T-helper 17 cell (primary cell): ENCODE measurements around the gene ITGA1. TPM values are rescaled to one million over a fixed set of nuclear protein-coding genes. Genes with fewer than 3 reads are reported as not detected.
"Not testable (repeated sequence)": the region's sequence is repeated elsewhere in the genome, so short reads cannot be mapped to it uniquely, and the experiment has no call there.

ENCODE experiments used
- ATAC-seq: fragments of 150-1000 bp; cut with Tn5 transposase; 2 replicates; pipeline ENCODE4 v1.10.0; 2021; ENCODE audit warnings: mild to moderate bottlenecking, moderate library complexity
- DNase-seq, 3 donors: peaks; one replicate each; pipeline versions ENCODE4 v3.0.0 to v3.0.0-alpha.2; 2020 to 2021
- H3K9me3 ChIP-seq: one replicate; pipeline ENCODE4 v1.7.0; 2013; ENCODE audit warnings: low read length, mild to moderate bottlenecking; ENCODE audit not compliant: control insufficient read depth, poor library complexity, severe bottlenecking
- H3K27ac Mint-ChIP-seq: one replicate; pipeline ENCODE4 v1.8.0; 2022; ENCODE audit warnings: mild to moderate bottlenecking, moderate library complexity, mixed read lengths
- H3K27me3 Mint-ChIP-seq: one replicate; pipeline ENCODE4 v1.8.0; 2022; ENCODE audit warnings: mixed read lengths
- H3K36me3 Mint-ChIP-seq: one replicate; pipeline ENCODE4 v1.8.0; 2022; ENCODE audit warnings: low read depth, mixed read lengths
- H3K4me1 Mint-ChIP-seq: one replicate; pipeline ENCODE4 v1.8.0; 2022; ENCODE audit warnings: mild to moderate bottlenecking, mixed read lengths
- H3K4me3 Mint-ChIP-seq: one replicate; pipeline ENCODE4 v1.8.0; 2022; ENCODE audit warnings: mild to moderate bottlenecking, moderate library complexity, mixed read lengths
- total RNA-seq, 4 donors: library from RNA in 2 of 4; stranded (reverse) in 2 of 4; gene quantifications; one replicate each; pipeline ENCODE4 v1.2.3 and lab custom pipeline; 2022 to 2026

The ITGA1 gene
- total RNA-seq, 2 donors from 2014 or later, result 4.0 to 4.3 TPM

GRCh38 chr5:52853650-52854049 is 65.9 kb downstream of the ITGA1 start:
- Mint-ChIP-seq H3K4me3 (no peak overlapping the region), H3K4me1 (no peaks in the 10 kb centered on the region), H3K27ac (no peak overlapping the region), H3K36me3 (no peaks in the 10 kb centered on the region), H3K27me3 (no peaks in the 10 kb centered on the region)
- no peaks in the 10 kb centered on the region for H3K9me3 ChIP-seq
- DNase-seq (no peak), ATAC-seq (no peak)

GRCh38 chr5:52854301-52854700 is 66.6 kb downstream of the ITGA1 start:
- Mint-ChIP-seq H3K4me1 (no peaks in the 10 kb centered on the region), H3K27me3 (no peaks in the 10 kb centered on the region), H3K4me3 (no peak overlapping the region), H3K27ac (no peak overlapping the region), H3K36me3 (no peaks in the 10 kb centered on the region)
- no peaks in the 10 kb centered on the region for H3K9me3 ChIP-seq
- DNase-seq (no peak), ATAC-seq (no peak)

GRCh38 chr5:52854949-52855348 is 67.2 kb downstream of the ITGA1 start:
- Mint-ChIP-seq H3K4me1 (no peaks in the 10 kb centered on the region), H3K27me3 (no peaks in the 10 kb centered on the region), H3K4me3 (no peak overlapping the region), H3K36me3 (no peaks in the 10 kb centered on the region), H3K27ac (no peak overlapping the region)
- ATAC-seq (no peak), DNase-seq (no peak)
- no peaks in the 10 kb centered on the region for H3K9me3 ChIP-seq

GRCh38 chr5:52856564-52856963 is 68.8 kb downstream of the ITGA1 start:
- DNase-seq, result no peak
- no peaks in the 10 kb centered on the region for H3K4me1 Mint-ChIP-seq
- no peak for ATAC-seq
- no peaks in the 10 kb centered on the region for H3K9me3 ChIP-seq
- no peaks in the 10 kb centered on the region for H3K27me3 Mint-ChIP-seq
- no peak overlapping the region for H3K4me3 Mint-ChIP-seq
- no peaks in the 10 kb centered on the region for H3K36me3 Mint-ChIP-seq
- no peak overlapping the region for H3K27ac Mint-ChIP-seq

- Mint-ChIP-seq H3K27me3 (no peaks in the 10 kb centered on the region), H3K27ac (no peak overlapping the region), H3K36me3 (no peaks in the 10 kb centered on the region), H3K4me1 (peaks cover 2% of the 10 kb centered on the region), H3K4me3 (no peak overlapping the region)
- DNase-seq (no peak), ATAC-seq (no peak)
- no peaks in the 10 kb centered on the region for H3K9me3 ChIP-seq
Observed at GRCh38 chr5:52859628-52860027, 71.9 kb downstream of the ITGA1 start.

- no peak overlapping the region for H3K27ac Mint-ChIP-seq
- H3K27me3 Mint-ChIP-seq, result no peaks in the 10 kb centered on the region
- DNase-seq, result no peak
- H3K36me3 Mint-ChIP-seq, result no peaks in the 10 kb centered on the region
- H3K4me1 Mint-ChIP-seq, result peaks cover 2% of the 10 kb centered on the region
- no peak for ATAC-seq
- H3K4me3 Mint-ChIP-seq, result no peak overlapping the region
- H3K9me3 ChIP-seq, result no peaks in the 10 kb centered on the region
Observed at GRCh38 chr5:52861368-52861767, 73.7 kb downstream of the ITGA1 start.

- DNase-seq (no peak), ATAC-seq (no peak)
- H3K9me3 ChIP-seq, result no peaks in the 10 kb centered on the region
- Mint-ChIP-seq H3K4me1 (peaks cover 2% of the 10 kb centered on the region), H3K4me3 (no peak overlapping the region), H3K27ac (no peak overlapping the region), H3K36me3 (no peaks in the 10 kb centered on the region), H3K27me3 (no peaks in the 10 kb centered on the region)
Observed at GRCh38 chr5:52863715-52864290, 76.1 kb downstream of the ITGA1 start.

GRCh38 chr5:52864371-52864770 is 76.7 kb downstream of the ITGA1 start:
- Mint-ChIP-seq H3K27me3 (no peaks in the 10 kb centered on the region), H3K4me3 (no peak overlapping the region), H3K4me1 (peaks cover 2% of the 10 kb centered on the region), H3K36me3 (no peaks in the 10 kb centered on the region), H3K27ac (no peak overlapping the region)
- no peak for ATAC-seq
- no peak for DNase-seq
- no peaks in the 10 kb centered on the region for H3K9me3 ChIP-seq

GRCh38 chr5:52864884-52865283 is 77.2 kb downstream of the ITGA1 start:
- no peaks in the 10 kb centered on the region for H3K27me3 Mint-ChIP-seq
- H3K4me1 Mint-ChIP-seq, result peaks cover 2% of the 10 kb centered on the region
- no peaks in the 10 kb centered on the region for H3K9me3 ChIP-seq
- ATAC-seq (no peak), DNase-seq (no peak)
- no peaks in the 10 kb centered on the region for H3K36me3 Mint-ChIP-seq
- H3K4me3 Mint-ChIP-seq, result no peak overlapping the region
- no peak overlapping the region for H3K27ac Mint-ChIP-seq

GRCh38 chr5:52865991-52866390 is 78.3 kb downstream of the ITGA1 start:
- H3K9me3 ChIP-seq, H3K4me1 Mint-ChIP-seq, H3K27me3 Mint-ChIP-seq, H3K4me3 Mint-ChIP-seq, ATAC-seq, H3K36me3 Mint-ChIP-seq, DNase-seq, H3K27ac Mint-ChIP-seq: not testable (repeated sequence)

- no peak overlapping the region for H3K4me3 Mint-ChIP-seq
- H3K27ac Mint-ChIP-seq, result no peak overlapping the region
- no peaks in the 10 kb centered on the region for H3K9me3 ChIP-seq
- ATAC-seq, result no peak
- H3K36me3 Mint-ChIP-seq, result no peaks in the 10 kb centered on the region
- peaks cover 4% of the 10 kb centered on the region for H3K27me3 Mint-ChIP-seq
- peaks cover 2% of the 10 kb centered on the region for H3K4me1 Mint-ChIP-seq
- no peak for DNase-seq
Observed at GRCh38 chr5:52867809-52868208, 80.1 kb downstream of the ITGA1 start.

GRCh38 chr5:52868417-52868816 is 80.7 kb downstream of the ITGA1 start:
- Mint-ChIP-seq H3K27ac (no peak overlapping the region), H3K4me1 (peaks cover 2% of the 10 kb centered on the region), H3K36me3 (no peaks in the 10 kb centered on the region), H3K27me3 (peaks cover 4% of the 10 kb centered on the region), H3K4me3 (no peak overlapping the region)
- DNase-seq, result no peak
- no peak for ATAC-seq
- no peaks in the 10 kb centered on the region for H3K9me3 ChIP-seq

GRCh38 chr5:52869391-52869790 is 81.7 kb downstream of the ITGA1 start:
- H3K27me3 Mint-ChIP-seq, result peaks cover 4% of the 10 kb centered on the region
- no peaks in the 10 kb centered on the region for H3K4me1 Mint-ChIP-seq
- DNase-seq, result no peak

GRCh38 chr5:52870448-52870847 is 82.7 kb downstream of the ITGA1 start:
- DNase-seq (no peak), ATAC-seq (no peak)
- no peaks in the 10 kb centered on the region for H3K9me3 ChIP-seq
- Mint-ChIP-seq H3K4me1 (no peaks in the 10 kb centered on the region), H3K36me3 (no peaks in the 10 kb centered on the region), H3K4me3 (no peak overlapping the region), H3K27ac (no peak overlapping the region), H3K27me3 (peaks cover 4% of the 10 kb centered on the region)

More at GRCh38 chr5:52869391-52869790, 81.7 kb downstream of the ITGA1 start:
- no peak for ATAC-seq
- Mint-ChIP-seq H3K27ac (no peak overlapping the region), H3K36me3 (no peaks in the 10 kb centered on the region), H3K4me3 (no peak overlapping the region)
- no peaks in the 10 kb centered on the region for H3K9me3 ChIP-seq
